ENCODE data around the gene CGN.

GRCh38 chr1:151570819-151571218 is 59.6 kb downstream of the CGN start:
- no peak for TF ChIP-seq IRF2 (CRISPR knock-in tag; IDR thresholded peaks at IDR 0.05)
- no peak for TF ChIP-seq GABPB1 (CRISPR knock-in tag; IDR thresholded peaks at IDR 0.05)
- TF ChIP-seq FOXM1 (CRISPR knock-in tag; IDR thresholded peaks at IDR 0.05), result no peak
